Brain pericyte (primary cell): Measurements from ENCODE around the gene ABCD3.
A peak's percentile ranks its signal among the peaks of the same experiment; 100 is the strongest.

ENCODE experiments used
- DNase-seq: peaks from one replicate; pipeline ENCODE4 v3.0.0-alpha.2; 2012; ENCODE audit warnings: low read depth, low spot score

Gene ABCD3

GRCh38 chr1:94462606-94463005 lies 44.4 kb downstream of the ABCD3 start:
- no peak for DNase-seq

GRCh38 chr1:94463056-94463764 lies 45.0 kb downstream of the ABCD3 start:
- no peak for DNase-seq

GRCh38 chr1:94463765-94464330 lies 45.7 kb downstream of the ABCD3 start:
- DNase-seq, result peak; percentile 8

GRCh38 chr1:94468708-94469107 lies 50.5 kb downstream of the ABCD3 start:
- no peak for DNase-seq

GRCh38 chr1:94471271-94471670 lies 53.1 kb downstream of the ABCD3 start:
- DNase-seq, result no peak

- no peak for DNase-seq
Observed at GRCh38 chr1:94475232-94475631, 57.0 kb downstream of the ABCD3 start.

GRCh38 chr1:94479682-94480081 lies 61.5 kb downstream of the ABCD3 start:
- DNase-seq, result no peak

GRCh38 chr1:94481473-94481933 lies 63.3 kb downstream of the ABCD3 start:
- DNase-seq, result peak; percentile 21

GRCh38 chr1:94486990-94487389 lies 68.8 kb downstream of the ABCD3 start:
- DNase-seq, result no peak

- peak; percentile 5 for DNase-seq
Observed at GRCh38 chr1:94490556-94490955, 72.4 kb downstream of the ABCD3 start.

GRCh38 chr1:94496076-94496755 lies 78.0 kb downstream of the ABCD3 start:
- DNase-seq, result no peak

- no peak for DNase-seq
Observed at GRCh38 chr1:94501426-94501825, 83.2 kb downstream of the ABCD3 start.

- DNase-seq, result no peak
Observed at GRCh38 chr1:94501935-94502334, 83.7 kb downstream of the ABCD3 start.

- no peak for DNase-seq
Observed at GRCh38 chr1:94503153-94503552, 85.0 kb downstream of the ABCD3 start.

GRCh38 chr1:94504601-94505000 lies 86.4 kb downstream of the ABCD3 start:
- no peak for DNase-seq

GRCh38 chr1:94512816-94513215 lies 94.6 kb downstream of the ABCD3 start:
- DNase-seq, result no peak

GRCh38 chr1:94514095-94514727 lies 96.0 kb downstream of the ABCD3 start:
- no peak for DNase-seq

- no peak for DNase-seq
Observed at GRCh38 chr1:94515296-94515947, 97.2 kb downstream of the ABCD3 start.

- DNase-seq, result no peak
Observed at GRCh38 chr1:94519351-94519750, 101.2 kb downstream of the ABCD3 start.

- DNase-seq, result no peak
Observed at GRCh38 chr1:94522304-94522703, 104.1 kb downstream of the ABCD3 start.

- no peak for DNase-seq
Observed at GRCh38 chr1:94524531-94524930, 106.3 kb downstream of the ABCD3 start.
